ENCODE data around the gene COL13A1.

- TF ChIP-seq ATF2 (IDR thresholded peaks at IDR 0.05; ENCODE audit: low read length), result no peak
- no peak for TF ChIP-seq POLR2A (IDR thresholded peaks at IDR 0.05; ENCODE audit: control extremely low read depth in 1 of 2, low read depth in 2 of 2, low read length in 2 of 2)
- TF ChIP-seq GABPA (IDR thresholded peaks at IDR 0.05; ENCODE audit: borderline replicate concordance, insufficient read depth, low read length), result no peak
Measured at GRCh38 chr10:69883310-69884023, 81.8 kb downstream of the COL13A1 start.

All from H1 (cell line).